Skeletal muscle satellite cell (primary cell): ENCODE results near the gene CARNS1.

Source experiments
- H3K27me3 ChIP-seq: 2 replicates; pipeline ENCODE4 v1.7.0; 2013; ENCODE audit warnings: low read length; ENCODE audit not compliant: control insufficient read depth, insufficient read depth
- H3K36me3 ChIP-seq: 2 replicates; pipeline ENCODE4 v1.7.0; 2013; ENCODE audit warnings: mild to moderate bottlenecking, control low read depth, low read length; ENCODE audit not compliant: insufficient read depth
- H3K4me1 ChIP-seq: 2 replicates; pipeline ENCODE4 v1.7.0; 2013; ENCODE audit warnings: low read length; ENCODE audit not compliant: control insufficient read depth, insufficient read depth
- H3K4me2 ChIP-seq: 2 replicates; pipeline ENCODE4 v1.7.0; 2013; ENCODE audit warnings: mild to moderate bottlenecking, low read length
- H3K4me3 ChIP-seq: 2 replicates; pipeline ENCODE4 v1.7.0; 2013; ENCODE audit warnings: low read length
- H3K9ac ChIP-seq: 2 replicates; pipeline ENCODE4 v1.7.0; 2013; ENCODE audit warnings: mild to moderate bottlenecking, low read depth, low read length, moderate library complexity
- H3K9me3 ChIP-seq: replicated peaks from 2 replicates; pipeline ENCODE4 v1.7.0; 2013; ENCODE audit warnings: mild to moderate bottlenecking, control low read depth, low read length

CARNS1 gene

DNA sequence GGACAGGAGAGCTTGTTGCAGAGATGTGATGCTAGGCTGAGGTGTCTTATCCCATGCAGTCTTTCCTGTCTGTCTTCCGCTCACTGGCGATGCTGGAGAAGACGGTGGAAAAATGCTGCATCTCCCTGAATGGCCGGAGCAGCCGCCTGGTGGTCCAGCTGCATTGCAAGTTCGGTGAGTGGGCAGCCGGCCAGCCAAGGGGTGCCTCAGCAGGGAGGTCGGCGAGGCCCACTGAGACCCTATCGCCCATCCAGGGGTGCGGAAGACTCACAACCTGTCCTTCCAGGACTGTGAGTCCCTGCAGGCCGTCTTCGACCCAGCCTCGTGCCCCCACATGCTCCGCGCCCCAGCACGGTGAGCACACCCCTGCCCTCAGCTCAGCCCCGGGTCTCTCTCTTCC is 22.0 kb upstream of the CARNS1 start:
- H3K9me3 ChIP-seq: no peaks in the 10 kb centered on the region
- H3K4me2 ChIP-seq: no peak overlapping the region
- no peak overlapping the region for H3K9ac ChIP-seq
- peaks cover 24% of the 10 kb centered on the region for H3K36me3 ChIP-seq
- H3K4me1 ChIP-seq: peaks cover 11% of the 10 kb centered on the region
- no peaks in the 10 kb centered on the region for H3K27me3 ChIP-seq
- no peak overlapping the region for H3K4me3 ChIP-seq

DNA sequence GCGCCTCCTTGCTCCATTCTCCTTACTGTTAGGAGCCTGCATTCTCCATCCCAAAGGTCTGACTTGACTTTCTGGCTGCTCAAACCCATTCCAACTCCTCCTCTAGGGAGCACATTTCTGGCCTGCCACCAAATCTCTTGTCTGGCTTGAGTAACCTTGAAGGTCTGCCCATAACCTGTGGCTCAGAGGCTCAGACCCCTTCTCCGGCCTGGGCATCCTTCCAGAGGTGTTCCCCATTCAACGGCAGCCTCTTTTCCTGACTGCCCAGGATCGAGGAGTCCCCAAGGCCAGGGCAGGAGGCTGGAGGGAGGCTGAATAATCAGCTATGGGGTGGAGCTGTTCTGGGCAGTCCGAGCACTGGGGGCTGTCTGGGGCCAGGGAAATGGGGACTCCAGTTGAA is 21.5 kb upstream of the CARNS1 start:
- H3K9me3 ChIP-seq: no peaks in the 10 kb centered on the region
- peaks cover 29% of the 10 kb centered on the region for H3K36me3 ChIP-seq
- no peak overlapping the region for H3K4me2 ChIP-seq
- H3K27me3 ChIP-seq: no peaks in the 10 kb centered on the region
- no peak overlapping the region for H3K4me3 ChIP-seq
- peaks cover 11% of the 10 kb centered on the region for H3K4me1 ChIP-seq
- H3K9ac ChIP-seq: no peak overlapping the region

DNA sequence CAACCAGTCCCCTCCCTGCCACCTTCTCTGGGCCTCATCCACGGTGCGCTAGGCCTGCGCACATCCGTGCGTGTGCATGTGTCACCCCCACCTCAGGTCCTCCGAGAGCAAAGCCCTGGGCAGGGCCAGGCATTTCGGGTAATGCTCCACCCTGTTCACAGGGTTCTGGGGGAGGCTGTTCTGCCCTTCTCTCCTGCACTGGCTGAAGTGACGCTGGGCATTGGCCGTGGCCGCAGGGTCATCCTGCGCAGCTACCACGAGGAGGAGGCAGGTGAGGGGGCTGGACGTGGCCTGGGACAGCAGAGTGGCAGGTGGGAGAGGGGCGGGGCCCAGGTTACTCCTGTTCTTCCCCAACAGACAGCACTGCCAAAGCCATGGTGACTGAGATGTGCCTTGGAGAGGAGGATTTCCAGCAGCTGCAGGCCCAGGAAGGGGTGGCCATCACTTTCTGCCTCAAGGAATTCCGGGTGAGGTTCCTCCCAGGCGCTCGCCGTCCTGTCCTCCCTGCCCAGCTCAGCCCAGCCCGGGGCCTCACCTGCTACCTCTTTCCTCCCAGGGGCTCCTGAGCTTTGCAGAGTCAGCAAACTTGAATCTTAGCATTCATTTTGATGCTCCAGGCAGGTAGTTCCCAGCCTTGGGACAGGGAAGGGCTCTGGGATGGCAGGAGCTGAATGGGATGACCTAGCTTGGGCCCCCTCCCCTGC is 19.8 kb upstream of the CARNS1 start:
- Histone ChIP-seq H3K9ac (no peak overlapping the region), H3K27me3 (no peaks in the 10 kb centered on the region), H3K9me3 (no peaks in the 10 kb centered on the region), H3K4me1 (peaks cover 17% of the 10 kb centered on the region), H3K4me2 (no peak overlapping the region), H3K36me3 (peaks cover 43% of the 10 kb centered on the region), H3K4me3 (no peak overlapping the region)

DNA sequence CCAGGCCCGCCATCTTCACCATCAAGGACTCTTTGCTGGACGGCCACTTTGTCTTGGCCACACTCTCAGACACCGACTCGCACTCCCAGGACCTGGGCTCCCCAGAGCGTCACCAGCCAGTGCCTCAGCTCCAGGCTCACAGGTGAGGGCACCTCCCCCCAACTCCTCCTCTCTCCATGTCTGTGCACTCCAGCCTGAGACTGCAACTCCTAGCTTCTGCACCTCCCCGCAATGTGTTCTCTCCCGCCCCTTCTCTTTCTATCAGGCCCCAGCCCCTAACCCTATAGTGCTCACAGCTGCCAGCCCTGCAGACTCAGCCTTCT is 19.3 kb upstream of the CARNS1 start:
- H3K9ac ChIP-seq: no peak overlapping the region
- H3K4me1 ChIP-seq: peaks cover 14% of the 10 kb centered on the region
- H3K9me3 ChIP-seq: no peaks in the 10 kb centered on the region
- H3K4me3 ChIP-seq: no peak overlapping the region
- peaks cover 43% of the 10 kb centered on the region for H3K36me3 ChIP-seq
- H3K27me3 ChIP-seq: no peaks in the 10 kb centered on the region
- no peak overlapping the region for H3K4me2 ChIP-seq

DNA sequence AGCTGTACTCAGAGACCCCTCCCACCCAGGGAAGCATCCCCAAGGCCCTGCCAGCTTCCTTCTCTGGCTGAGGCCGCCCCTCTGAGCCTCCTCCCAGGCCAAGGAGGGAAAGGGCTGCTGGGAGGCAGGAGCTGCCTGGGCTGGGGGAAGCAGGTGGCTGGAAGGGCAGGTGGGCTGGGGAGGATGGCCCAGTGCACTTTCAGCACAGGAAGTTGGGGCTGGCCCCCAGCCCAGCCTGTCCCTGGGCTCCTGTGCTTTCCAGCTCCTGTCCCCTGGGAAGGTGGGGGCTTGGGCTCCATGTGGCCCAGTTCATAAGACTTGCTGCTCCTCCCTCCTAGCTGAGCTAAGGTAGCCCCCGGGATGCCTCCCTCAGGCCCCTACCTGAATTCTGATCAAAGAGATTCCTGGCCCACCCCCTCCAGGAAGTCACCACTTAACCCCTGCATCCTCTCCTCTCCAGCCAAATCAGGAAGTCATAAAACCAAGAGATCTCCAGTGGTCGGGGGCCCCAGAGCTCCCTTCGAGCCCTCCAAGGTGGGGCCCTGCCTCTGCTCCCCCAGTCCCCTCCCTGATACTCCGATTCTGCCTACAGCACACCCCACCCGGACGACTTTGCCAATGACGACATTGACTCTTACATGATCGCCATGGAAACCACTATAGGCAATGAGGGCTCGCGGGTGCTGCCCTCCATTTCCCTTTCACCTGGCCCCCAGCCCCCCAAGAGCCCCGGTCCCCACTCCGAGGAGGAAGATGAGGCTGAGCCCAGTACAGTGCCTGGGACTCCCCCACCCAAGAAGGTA is 18.7 kb upstream of the CARNS1 start:
- H3K4me3 ChIP-seq: no peak overlapping the region
- H3K27me3 ChIP-seq: no peaks in the 10 kb centered on the region
- H3K9ac ChIP-seq: no peak overlapping the region
- peaks cover 43% of the 10 kb centered on the region for H3K36me3 ChIP-seq
- peaks cover 14% of the 10 kb centered on the region for H3K4me1 ChIP-seq
- no peak overlapping the region for H3K4me2 ChIP-seq
- no peaks in the 10 kb centered on the region for H3K9me3 ChIP-seq

DNA sequence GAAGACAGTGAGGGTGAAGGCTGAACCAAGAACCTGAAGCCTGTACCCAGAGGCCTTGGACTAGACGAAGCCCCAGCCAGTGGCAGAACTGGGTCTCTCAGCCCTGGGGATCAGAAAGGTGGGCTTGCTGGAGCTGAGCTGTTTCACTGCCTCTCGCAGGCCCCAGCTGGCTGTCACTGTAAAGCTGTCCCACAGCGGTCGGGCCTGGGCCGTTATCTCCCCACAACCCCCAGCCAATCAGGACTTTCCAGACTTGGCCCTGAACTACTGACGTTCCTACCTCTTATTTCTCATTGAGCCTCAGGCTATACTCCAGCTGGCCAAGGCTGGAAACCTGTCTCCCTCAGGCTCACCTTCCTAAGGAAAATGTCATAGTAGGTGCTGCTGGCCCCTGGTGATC is 17.9 kb upstream of the CARNS1 start:
- Histone ChIP-seq H3K27me3 (no peaks in the 10 kb centered on the region), H3K4me1 (peaks cover 15% of the 10 kb centered on the region), H3K9ac (no peak overlapping the region), H3K9me3 (no peaks in the 10 kb centered on the region), H3K4me3 (no peak overlapping the region), H3K36me3 (peaks cover 43% of the 10 kb centered on the region), H3K4me2 (no peak overlapping the region)

DNA sequence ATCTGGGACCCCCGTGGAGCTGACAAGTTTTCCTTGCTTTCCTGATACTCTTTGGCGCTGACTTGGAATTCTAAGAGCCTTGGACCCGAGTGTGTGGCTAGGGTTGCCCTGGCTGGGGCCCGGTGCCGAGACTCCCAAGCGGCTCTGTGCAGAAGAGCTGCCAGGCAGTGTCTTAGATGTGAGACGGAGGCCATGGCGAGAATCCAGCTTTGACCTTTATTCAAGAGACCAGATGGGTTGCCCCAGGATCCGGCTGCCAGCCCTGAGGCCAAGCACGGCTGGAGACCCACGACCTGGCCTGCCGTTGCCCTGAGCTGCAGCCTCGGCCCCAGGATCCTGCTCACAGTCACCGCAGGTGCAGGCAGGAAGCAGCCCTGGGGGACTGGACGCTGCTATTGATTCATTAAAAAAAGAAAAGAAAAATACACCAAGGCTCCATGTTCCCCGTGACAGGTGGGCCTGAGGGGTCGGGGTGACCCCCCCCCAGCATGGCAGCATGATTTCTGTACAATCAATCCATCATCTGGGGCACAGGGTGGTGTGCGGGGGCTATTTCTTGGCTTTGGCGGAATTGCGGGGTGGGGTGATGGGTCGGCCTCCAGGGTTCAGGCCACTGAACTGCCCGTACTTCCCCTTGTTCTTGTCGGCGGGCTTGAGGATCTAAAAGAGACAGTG is 17.4 kb upstream of the CARNS1 start:
- no peak overlapping the region for H3K4me2 ChIP-seq
- H3K9me3 ChIP-seq: no peaks in the 10 kb centered on the region
- H3K4me1 ChIP-seq: peaks cover 12% of the 10 kb centered on the region
- H3K9ac ChIP-seq: no peak overlapping the region
- H3K4me3 ChIP-seq: no peak overlapping the region
- peaks cover 43% of the 10 kb centered on the region for H3K36me3 ChIP-seq
- H3K27me3 ChIP-seq: no peaks in the 10 kb centered on the region

DNA sequence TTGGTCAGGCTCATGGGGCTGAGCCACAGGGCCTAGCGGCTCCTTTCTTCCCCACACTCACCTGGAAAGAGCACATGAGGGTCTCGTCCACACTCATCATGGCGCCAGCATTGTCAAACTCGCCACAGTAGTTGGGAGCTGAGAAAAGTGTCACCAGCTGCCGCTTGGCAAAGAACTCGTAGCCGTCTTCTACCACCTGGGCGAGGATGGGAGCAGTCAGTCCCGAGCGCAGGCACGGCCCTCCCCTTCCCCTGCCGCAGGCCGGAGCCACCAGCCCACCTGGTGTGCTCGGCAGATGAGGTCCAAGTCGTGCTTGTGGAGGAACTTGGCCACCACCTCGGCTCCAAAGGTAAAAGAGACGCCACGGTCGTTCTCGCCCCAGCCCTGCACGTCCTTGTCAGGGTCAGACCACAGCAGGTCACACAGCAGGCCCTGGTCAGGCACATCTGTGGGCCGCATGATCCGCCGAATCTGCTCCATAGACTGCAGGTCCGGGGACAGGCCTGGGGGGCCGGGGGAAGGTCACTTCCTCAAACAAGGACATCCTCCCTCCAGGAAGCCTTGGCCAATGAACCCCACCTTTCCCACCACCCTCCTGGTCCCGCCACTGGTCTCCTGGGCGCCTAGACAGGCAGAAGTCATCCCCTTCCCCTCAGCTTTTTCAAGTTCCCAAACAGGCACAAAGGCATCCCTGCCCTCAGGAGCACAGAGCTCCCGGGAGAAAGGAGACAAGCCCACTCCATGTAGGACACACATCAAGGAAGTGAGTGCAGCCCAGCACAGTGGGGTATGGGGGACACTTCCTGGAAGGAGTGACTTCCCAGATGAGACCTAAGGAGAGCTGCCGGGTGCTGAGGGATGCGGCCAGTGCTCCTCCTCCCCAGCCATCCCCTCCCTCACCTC is 16.6 kb upstream of the CARNS1 start:
- Histone ChIP-seq H3K9ac (peak overlapping the region; percentile 38), H3K4me3 (peak overlapping the region; percentile 11), H3K36me3 (peaks cover 43% of the 10 kb centered on the region), H3K4me2 (peak overlapping the region; percentile 50), H3K4me1 (peaks cover 12% of the 10 kb centered on the region), H3K9me3 (no peaks in the 10 kb centered on the region), H3K27me3 (no peaks in the 10 kb centered on the region)

DNA sequence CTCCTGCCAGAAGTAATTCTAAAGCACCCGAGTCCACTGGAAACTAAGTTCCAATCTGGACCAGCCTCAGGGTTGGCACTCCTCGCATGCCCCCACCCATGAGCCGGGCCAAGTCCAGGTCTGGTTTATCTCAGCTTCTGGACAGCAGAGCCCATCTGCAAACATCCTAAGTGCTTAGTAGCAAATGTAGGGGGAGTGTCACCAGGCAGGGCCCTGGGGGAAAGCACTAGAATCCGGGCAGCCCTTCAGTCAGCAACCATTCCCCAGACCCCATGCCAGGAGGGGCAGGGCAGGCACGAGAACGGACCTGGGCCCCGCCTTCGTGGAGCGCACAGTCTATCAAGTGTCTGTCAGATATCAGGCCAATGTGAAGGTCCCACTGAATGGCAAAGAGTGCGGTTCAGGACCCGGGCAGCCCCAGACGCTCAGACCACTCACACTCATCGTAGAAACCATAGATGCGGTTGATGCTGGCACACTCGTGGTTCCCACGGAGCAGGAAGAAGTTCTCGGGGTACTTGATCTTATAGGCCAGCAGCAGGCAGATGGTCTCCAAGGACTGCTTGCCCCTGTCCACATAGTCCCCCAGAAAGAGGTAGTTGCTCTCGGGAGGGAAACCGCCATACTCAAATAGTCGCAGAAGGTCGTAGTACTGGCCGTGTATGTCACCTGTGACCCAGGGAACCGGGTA is 15.1 kb upstream of the CARNS1 start:
- H3K27me3 ChIP-seq: no peaks in the 10 kb centered on the region
- H3K36me3 ChIP-seq: peaks cover 41% of the 10 kb centered on the region
- peaks cover 21% of the 10 kb centered on the region for H3K4me1 ChIP-seq
- H3K9me3 ChIP-seq: no peaks in the 10 kb centered on the region
- H3K4me2 ChIP-seq: peak overlapping the region; percentile 88
- H3K4me3 ChIP-seq: peak overlapping the region; percentile 97
- H3K9ac ChIP-seq: peak overlapping the region; percentile 98

DNA sequence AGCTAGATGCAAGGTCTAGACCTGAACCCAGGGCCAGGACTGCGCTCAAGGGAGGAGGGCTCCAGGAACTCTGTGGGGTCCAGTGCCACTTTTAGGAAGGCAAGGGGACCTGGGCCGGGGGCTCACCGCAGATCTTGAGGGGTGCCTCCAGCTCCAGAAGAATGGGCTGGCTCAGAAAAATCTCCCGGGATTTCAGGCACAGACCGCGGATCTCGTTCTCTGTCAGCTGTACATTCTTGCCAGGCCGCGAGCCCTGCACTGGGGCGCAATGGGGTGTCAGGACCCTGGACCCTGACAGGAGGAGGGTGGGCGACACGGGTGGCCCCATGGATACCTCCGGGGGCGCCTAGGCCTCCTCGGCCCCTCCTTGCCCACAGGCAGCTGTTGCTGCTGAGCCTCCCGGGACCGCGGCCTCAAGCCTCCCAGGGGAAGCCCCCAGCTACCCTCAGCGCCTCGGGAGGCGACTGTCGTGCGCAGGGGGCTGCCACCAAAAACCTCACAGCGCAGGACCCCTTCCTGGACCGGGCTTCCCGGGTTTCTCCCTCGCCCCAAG is 14.5 kb upstream of the CARNS1 start:
- Histone ChIP-seq H3K27me3 (no peaks in the 10 kb centered on the region), H3K4me1 (peaks cover 21% of the 10 kb centered on the region), H3K9me3 (no peaks in the 10 kb centered on the region), H3K9ac (peak overlapping the region; percentile 98), H3K4me3 (peak overlapping the region; percentile 97), H3K36me3 (peaks cover 35% of the 10 kb centered on the region), H3K4me2 (peak overlapping the region; percentile 88)
